GM23338 (cell line): Measurements from ENCODE around the gene ZNF483. TPM values are rescaled to one million over a fixed set of nuclear protein-coding genes. Genes with fewer than 3 reads are reported as not detected.

ENCODE experiments used
- ATAC-seq: fragments of 200-7000 bp; cut with Tn5 transposase; 3 replicates; pipeline ENCODE4 v1.9.1; 2020
- DNase-seq: peaks from one replicate; pipeline ENCODE4 v3.0.0-alpha.2; 2015; ENCODE audit warnings: low spot score
- H2AFZ ChIP-seq: fragments of 200-600 bp; sonication (generic); 2 replicates; pipeline ENCODE4 v1.8.0; 2016; ENCODE audit warnings: antibody characterized with exemption, mild to moderate bottlenecking, moderate library complexity
- H3F3A ChIP-seq: fragments of 200-600 bp; sonication (generic); replicated peaks from 2 replicates; pipeline ENCODE4 v1.8.0; 2017; ENCODE audit warnings: antibody characterized with exemption, mixed run types, low read depth
- H3K27ac ChIP-seq: fragments of 200-600 bp; sonication (generic); 2 replicates; pipeline ENCODE4 v1.6.1; 2016; ENCODE audit warnings: low read depth
- H3K27me3 ChIP-seq: fragments of 200-600 bp; sonication (generic); 2 replicates; pipeline ENCODE4 v1.8.0; 2016; ENCODE audit warnings: mild to moderate bottlenecking, mixed run types, moderate library complexity; ENCODE audit not compliant: insufficient read depth
- H3K36me3 ChIP-seq: fragments of 200-600 bp; sonication (generic); 2 replicates; pipeline ENCODE4 v1.8.0; 2016; ENCODE audit warnings: mild to moderate bottlenecking; ENCODE audit not compliant: insufficient read depth
- H3K4me1 ChIP-seq: fragments of 200-600 bp; sonication (generic); 2 replicates; pipeline ENCODE4 v1.8.0; 2016; ENCODE audit warnings: mild to moderate bottlenecking, moderate library complexity; ENCODE audit not compliant: insufficient read depth
- H3K4me2 ChIP-seq: fragments of 200-600 bp; sonication (generic); 2 replicates; pipeline ENCODE4 v1.7.1; 2017; ENCODE audit warnings: mixed run types
- H3K4me3 ChIP-seq: fragments of 200-600 bp; sonication (generic); 2 replicates; pipeline ENCODE4 v1.6.1; 2016; ENCODE audit warnings: mixed run types
- H3K79me2 ChIP-seq: fragments of 200-600 bp; sonication (generic); replicated peaks from 2 replicates; pipeline ENCODE4 v1.8.0; 2017; ENCODE audit warnings: mild to moderate bottlenecking; ENCODE audit not compliant: insufficient read depth
- H3K9me2 ChIP-seq: fragments of 200-600 bp; sonication (generic); 2 replicates; pipeline ENCODE4 v1.8.0; 2017; ENCODE audit not compliant: insufficient read depth
- H4K20me1 ChIP-seq: fragments of 200-600 bp; sonication (generic); replicated peaks from 2 replicates; pipeline ENCODE4 v1.8.0; 2017; ENCODE audit warnings: mild to moderate bottlenecking; ENCODE audit not compliant: insufficient read depth
- H3K27ac Mint-ChIP-seq: 2 replicates; pipeline ENCODE4 v1.8.0; 2020; ENCODE audit warnings: inconsistent platforms, mild to moderate bottlenecking, moderate library complexity, mixed read lengths
- H3K27me3 Mint-ChIP-seq: 3 replicates; pipeline ENCODE4 v1.8.0; 2022; ENCODE audit warnings: low read depth, mild to moderate bottlenecking, moderate library complexity, mixed read lengths, inconsistent platforms; ENCODE audit not compliant: insufficient read depth, poor library complexity
- H3K36me3 Mint-ChIP-seq: 3 replicates; pipeline ENCODE4 v1.8.0; 2021; ENCODE audit warnings: low read depth, mild to moderate bottlenecking, inconsistent platforms, moderate library complexity, mixed read lengths
- H3K4me1 Mint-ChIP-seq: 3 replicates; pipeline ENCODE4 v1.8.0; 2020; ENCODE audit warnings: mild to moderate bottlenecking, inconsistent platforms, mixed read lengths
- H3K4me3 Mint-ChIP-seq: 3 replicates; pipeline ENCODE4 v1.8.0; 2021; ENCODE audit warnings: moderate library complexity, mild to moderate bottlenecking, inconsistent platforms, mixed read lengths
- H3K9me3 Mint-ChIP-seq: 3 replicates; pipeline ENCODE4 v1.8.0; 2020; ENCODE audit warnings: moderate library complexity, mild to moderate bottlenecking, inconsistent platforms, mixed read lengths
- CREB1 ChIP-seq: fragments of 250-450 bp; sonication (Bioruptor Pico); IDR thresholded peaks from 2 replicates; pipeline ENCODE4 v1.5.0; 2020; ENCODE audit warnings: low read depth, mild to moderate bottlenecking, moderate library complexity
- CTCF ChIP-seq, 2 experiments: fragments of 200-600 bp in 1 of 2; sonication (generic) in 1 of 2; conservative IDR thresholded peaks; 2 replicates each; pipeline versions ENCODE4 v1.5.1 to v1.6.1; 2016 to 2017; ENCODE audit warnings: antibody characterized with exemption in 2 of 2, low read depth in 2 of 2, mild to moderate bottlenecking in 2 of 2, moderate library complexity in 1 of 2
- ETS1 ChIP-seq: IDR thresholded peaks from 2 replicates; pipeline ENCODE4 v1.6.1; 2016; ENCODE audit warnings: antibody characterized with exemption
- EZH2 ChIP-seq: fragments of 200-600 bp; sonication (generic); IDR thresholded peaks from one replicate; pipeline ENCODE4 v1.8.0; 2017; ENCODE audit warnings: antibody characterized with exemption, mild to moderate bottlenecking, low read depth; ENCODE audit not compliant: unreplicated experiment
- EZH2phosphoT487 ChIP-seq: fragments of 200-600 bp; sonication (generic); IDR thresholded peaks from one replicate; pipeline ENCODE4 v1.8.1; 2018; ENCODE audit warnings: antibody characterized with exemption; ENCODE audit not compliant: unreplicated experiment
- JUNB ChIP-seq: IDR thresholded peaks from one replicate; pipeline ENCODE4 v1.6.1; 2016; ENCODE audit warnings: antibody characterized with exemption; ENCODE audit not compliant: unreplicated experiment
- NANOG ChIP-seq: IDR thresholded peaks from 2 replicates; pipeline ENCODE4 v1.6.1; 2016; ENCODE audit warnings: antibody characterized with exemption, borderline replicate concordance
- POLR2AphosphoS5 ChIP-seq: IDR thresholded peaks from 2 replicates; pipeline ENCODE4 v1.6.1; 2016; ENCODE audit warnings: antibody characterized with exemption, low read depth
- REST ChIP-seq: IDR thresholded peaks from one replicate; pipeline ENCODE4 v1.6.1; 2018; ENCODE audit warnings: antibody characterized with exemption; ENCODE audit not compliant: unreplicated experiment
- STAT1 ChIP-seq: IDR thresholded peaks from one replicate; pipeline ENCODE4 v1.6.1; 2016; ENCODE audit warnings: antibody characterized with exemption; ENCODE audit not compliant: unreplicated experiment
- ZNF114 ChIP-seq: fragments of 250-450 bp; sonication (Bioruptor Pico); IDR thresholded peaks from 2 replicates; pipeline ENCODE4 v1.5.0; 2020; ENCODE audit warnings: mild to moderate bottlenecking, moderate library complexity
- ZNF331 ChIP-seq: fragments of 250-450 bp; sonication (Bioruptor Pico); IDR thresholded peaks from 2 replicates; pipeline ENCODE4 v1.5.0; 2020; ENCODE audit warnings: low read depth, mild to moderate bottlenecking, moderate library complexity
- ZNF462 ChIP-seq: fragments of 250-450 bp; sonication (Bioruptor Pico); IDR thresholded peaks from 2 replicates; pipeline ENCODE4 v1.5.0; 2020; ENCODE audit warnings: mild to moderate bottlenecking, moderate library complexity
- polyA plus RNA-seq: library from polyadenylated mRNA; unstranded; fragments of >200 nt; fragmentation: Nextera tagmentation; extraction: Ambion mirVana; gene quantifications from 2 replicates; pipeline ENCODE4 v1.2.1, GENCODE V29; 2016
- total RNA-seq: library from RNA; depleted of rRNA; stranded (reverse); fragments of >200 nt; shearing (Covaris generic); gene quantifications from 2 replicates; pipeline ENCODE4 v1.2.3, GENCODE V29; 2014

Gene ZNF483
- total and polyA plus RNA-seq, 2 experiments from 2014 or later: 9.7 to 112 TPM

- Histone ChIP-seq H3F3A (no peaks in the 10 kb centered on the region), H3K9me2 (0 out of 2 replicates have a peak, but pooled peaks cover 3% of the 10 kb centered on the region), H3K4me3 (no peak overlapping the region), H3K27me3 (no peaks in the 10 kb centered on the region), H3K79me2 (no peaks in the 10 kb centered on the region), H4K20me1 (no peaks in the 10 kb centered on the region), H3K36me3 (no peaks in the 10 kb centered on the region; the same call in 1 of the 2 replicates), H3K27ac (no peak overlapping the region), H3K4me1 (no peaks in the 10 kb centered on the region), H3K4me2 (no peak overlapping the region), H2AFZ (no peak overlapping the region)
- no peak for DNase-seq
- Mint-ChIP-seq H3K27ac (no peak overlapping the region; the same call in 1 of the 2 replicates), H3K36me3 (peaks cover 75% of the 10 kb centered on the region), H3K27me3 (peaks cover 5% of the 10 kb centered on the region), H3K4me1 (no peaks in the 10 kb centered on the region), H3K9me3 (peaks cover 40% of the 10 kb centered on the region), H3K4me3 (no peak overlapping the region)
- TF ChIP-seq ZNF462 (CRISPR knock-in tag): no peak
- TF ChIP-seq EZH2: no peak
- TF ChIP-seq ETS1: no peak
- no peak for TF ChIP-seq STAT1
- TF ChIP-seq REST: no peak
- no peak for TF ChIP-seq CTCF (conservative IDR thresholded peaks at IDR 0.05; ENCODE audit: low read depth in 2 of 2)
- TF ChIP-seq ZNF114 (CRISPR knock-in tag): no peak
- no peak for TF ChIP-seq NANOG
- no peak for TF ChIP-seq CREB1 (CRISPR knock-in tag)
- no peak for TF ChIP-seq JUNB
- TF ChIP-seq ZNF331 (CRISPR knock-in tag): no peak
- TF ChIP-seq EZH2phosphoT487: no peak
- TF ChIP-seq POLR2AphosphoS5: no peak
- ATAC-seq: no peak
Observed at GRCh38 chr9:111559000-111559610, 34.1 kb downstream of the ZNF483 start.
